HepG2 (cell line): ENCODE measurements around the gene INO80C. TPM values are rescaled to one million over a fixed set of nuclear protein-coding genes. Genes with fewer than 3 reads are reported as not detected.

Source experiments
- ATAC-seq: fragments of 200-7000 bp; cut with Tn5 transposase; 3 replicates; pipeline ENCODE4 v1.9.1; 2020; ENCODE audit warnings: mild to moderate bottlenecking, moderate library complexity
- BruUV-seq: library from RNA; stranded (reverse); fragments of 400-500 nt; replicated peaks from 2 replicates; lab custom pipeline; 2021; lab: Mats Ljungman, UMichigan
- CTCF ChIA-PET: fragments of 300-600 bp; formaldehyde crosslinking; extraction: SDS; loops from one replicate; lab custom pipeline; 2021; ENCODE audit warnings: low total read pairs, inconsistent platforms, low intra/inter-chr PET ratio; lab: Yijun Ruan, JAX
- POLR2A ChIA-PET: fragments of 350-600 bp; sonication (Branson Sonifier 250); formaldehyde crosslinking; loops from one replicate; lab custom pipeline; 2020; ENCODE audit warnings: antibody characterized with exemption, inconsistent platforms; lab: Yijun Ruan, JAX
- DNase-seq: peaks from one replicate; pipeline ENCODE4 v3.0.0-alpha.2; 2015; ENCODE audit warnings: low spot score
- FAIRE-seq: peaks from 3 replicates; lab custom pipeline; 2011; peaks lifted over from hg19 to GRCh38; lab: Jason Lieb, UNC
- H2AFZ ChIP-seq: one replicate; pipeline ENCODE4 v1.6.1; 2011; ENCODE audit warnings: low read length, inconsistent platforms
- H3K27ac ChIP-seq: fragments of 300-600 bp; 3 replicates; pipeline ENCODE4 v1.8.0; 2011; ENCODE audit warnings: mixed run types, mild to moderate bottlenecking, mixed read lengths, low read length, inconsistent platforms; ENCODE audit not compliant: insufficient read depth; ENCODE audit errors: extremely low read length
- H3K27me3 ChIP-seq, 2 experiments: fragments of 200-600 bp in 1 of 2; 2 replicates in 1 of 2; 3 replicates in 1 of 2; pipeline versions ENCODE4 v1.6.0 to v1.8.0; 2011; ENCODE audit warnings: low read length in 2 of 2, mild to moderate bottlenecking in 2 of 2, moderate library complexity in 2 of 2, inconsistent platforms in 1 of 2; ENCODE audit not compliant: insufficient read depth in 2 of 2, control insufficient read depth in 1 of 2
- H3K36me3 ChIP-seq, 2 experiments: fragments of 200-600 bp in 1 of 2; replicated peaks in 1 of 2; 2 replicates in 1 of 2; 3 replicates in 1 of 2; pipeline versions ENCODE4 v1.5.1 to v1.8.0; 2011; ENCODE audit warnings: low read length in 2 of 2, inconsistent platforms in 1 of 2; ENCODE audit not compliant: insufficient read depth in 2 of 2, control insufficient read depth in 1 of 2
- H3K4me1 ChIP-seq: 2 replicates; pipeline ENCODE4 v1.5.1; 2012; ENCODE audit warnings: low read length, inconsistent platforms; ENCODE audit not compliant: insufficient read depth
- H3K4me2 ChIP-seq: 2 replicates; pipeline ENCODE4 v1.6.0; 2011; ENCODE audit warnings: low read depth, low read length, inconsistent platforms
- H3K4me3 ChIP-seq, 3 experiments: fragments of 200-600 bp in 1 of 3; sonication (generic), shearing (Covaris generic) in 1 of 3; replicated peaks in 1 of 3; 2 replicates each; pipeline ENCODE4 v1.5.1; 2011 to 2016; ENCODE audit warnings: low read length in 3 of 3, inconsistent platforms in 2 of 3, low read depth in 2 of 3, mild to moderate bottlenecking in 2 of 3, control low read depth in 1 of 3, mixed read lengths in 1 of 3; ENCODE audit not compliant: insufficient read depth in 1 of 3
- H3K79me2 ChIP-seq: one replicate; pipeline ENCODE4 v1.6.1; 2011; ENCODE audit warnings: low read length, inconsistent platforms; ENCODE audit not compliant: insufficient read depth
- H3K9ac ChIP-seq: 2 replicates; pipeline ENCODE4 v1.6.0; 2011; ENCODE audit warnings: mild to moderate bottlenecking, low read depth, low read length, inconsistent platforms; ENCODE audit not compliant: insufficient read depth
- H3K9me3 ChIP-seq: 2 replicates; pipeline ENCODE4 v1.5.1; 2012; ENCODE audit warnings: mild to moderate bottlenecking, low read length
- H4K20me1 ChIP-seq: 2 replicates; pipeline ENCODE4 v1.6.0; 2011; ENCODE audit warnings: inconsistent platforms, mild to moderate bottlenecking, low read length, moderate library complexity; ENCODE audit not compliant: insufficient read depth
- CCAR2 ChIP-seq: fragments of 200-400 bp; formaldehyde crosslinking; optimal IDR thresholded peaks from 2 replicates; pipeline ENCODE3; 2018; ENCODE audit warnings: low read depth, mild to moderate bottlenecking, low read length, moderate library complexity
- CENPT ChIP-seq: sonication (generic); formaldehyde crosslinking; IDR thresholded peaks from 2 replicates; pipeline ENCODE4 v1.8.0; 2022; ENCODE audit warnings: low read depth, mild to moderate bottlenecking, moderate library complexity, missing genetic modification reagents
- MEIS2 ChIP-seq: sonication (generic); formaldehyde crosslinking; IDR thresholded peaks from 2 replicates; pipeline ENCODE4 v1.9.0; 2021; ENCODE audit warnings: mild to moderate bottlenecking, missing genetic modification reagents
- POLR2AphosphoS2 ChIP-seq: IDR thresholded peaks from 2 replicates; pipeline ENCODE4 v1.6.1; 2011; ENCODE audit warnings: low read depth, low read length, improper control_type of control experiment
- TGIF2 ChIP-seq: IDR thresholded peaks from 2 replicates; pipeline ENCODE4 v1.6.1; 2016; ENCODE audit warnings: control low read depth, missing compliant biosample characterization
- ZFYVE20 ChIP-seq: sonication (generic); formaldehyde crosslinking; IDR thresholded peaks from 2 replicates; pipeline ENCODE4 v1.8.0; 2023; ENCODE audit warnings: low read depth, mild to moderate bottlenecking, moderate library complexity, missing genetic modification reagents, borderline replicate concordance
- ZNF317 ChIP-seq: sonication (generic); formaldehyde crosslinking; IDR thresholded peaks from 2 replicates; pipeline ENCODE4 v1.5.0; 2020; ENCODE audit warnings: mild to moderate bottlenecking, missing genetic modification reagents
- ZNF546 ChIP-seq: sonication (generic); formaldehyde crosslinking; conservative IDR thresholded peaks from 2 replicates; pipeline ENCODE4 v1.8.1; 2023; ENCODE audit warnings: mild to moderate bottlenecking, missing genetic modification reagents
- WGBS: methylation state at CpG from one replicate; pipeline ENCODE4 v1.1.6; 2017; ENCODE audit warnings: low lambda C conversion rate; 5-methylcytosine and 5-hydroxymethylcytosine counted together
- in situ Hi-C: cut with HindIII; loops from 2 replicates; pipeline ENCODE4 v1.10.0; 2017; ENCODE audit warnings: low pct_unique_long_range_greater_than_20kb; ENCODE audit not compliant: extremely low pct_ligation_motif_present
- intact Hi-C: fragments of 100-400 bp; cut with micrococcal nuclease; formaldehyde crosslinking; loops from one replicate; pipeline ENCODE4 v1.10.0; 2022; ENCODE audit not compliant: unreplicated experiment
- polyA plus RNA-seq, 8 experiments: library from polyadenylated mRNA; depleted of rRNA in 3 of 8; stranded (reverse) in 7 of 8; unstranded in 1 of 8; fragments of >200 nt; fragmentation: Illumina TruSeq in 4 of 8; extraction: Trizol in 4 of 8; gene quantifications; 2 replicates each; pipeline versions ENCODE4 v1.2.1 to v1.2.3, GENCODE V29; 2011 to 2016; ENCODE audit warnings: low read depth in 4 of 8, missing spikeins in 1 of 8, mixed read lengths in 1 of 8; ENCODE audit not compliant: insufficient read depth in 1 of 8
- total RNA-seq, 5 experiments: library from RNA; depleted of rRNA; stranded (reverse); fragments of >200 nt; fragmentation: Illumina TruSeq; extraction: Trizol; gene quantifications; 2 replicates each; pipeline ENCODE4 v1.2.3, GENCODE V29; 2016; ENCODE audit warnings: low read depth in 1 of 5

Gene INO80C
- total and polyA plus RNA-seq, 2 of the 13 experiments (the other 11 are each of a cell fraction or from before 2014, with no cell fraction given) = 8.2 to 15.4 TPM

DNA sequence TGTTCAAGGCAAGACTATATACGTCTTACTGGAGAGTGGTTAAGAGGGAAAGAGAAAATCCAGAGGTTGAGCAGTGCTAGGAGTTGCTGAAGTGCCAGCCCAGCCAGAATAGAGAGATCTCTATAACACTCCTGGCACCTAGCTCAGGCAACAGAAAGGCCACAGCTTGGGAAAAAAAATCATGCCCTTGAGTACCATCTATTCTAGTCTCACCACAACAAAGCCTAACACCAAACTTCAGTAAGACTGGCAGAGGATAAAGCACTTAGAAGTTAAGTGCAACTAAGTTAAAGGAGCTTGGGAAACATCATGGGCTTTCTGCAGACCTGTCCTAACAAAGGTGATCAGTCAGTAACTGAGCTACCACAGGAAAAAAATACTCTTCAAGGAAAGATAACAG, 24.2 kb downstream of the INO80C start:
- DNase-seq = no peak
- no peak for TF ChIP-seq ZNF546
- no peak for TF ChIP-seq CCAR2
- TF ChIP-seq ZFYVE20 (CRISPR knock-in tag) = no peak
- TF ChIP-seq, all 625 proteins: peak for 0
- Histone ChIP-seq H3K4me2 (no peak overlapping the region), H3K79me2 (peaks cover 10% of the 10 kb centered on the region), H4K20me1 (no peaks in the 10 kb centered on the region), H2AFZ (no peak overlapping the region), H3K4me3 (no peak overlapping the region), H3K27ac (no peak overlapping the region), H3K9ac (no peak overlapping the region), H3K4me1 (peaks cover 44% of the 10 kb centered on the region), H3K9me3 (no peaks in the 10 kb centered on the region), H3K27me3 (no peaks in the 10 kb centered on the region), H3K36me3 (peaks cover 0 to 2% of the 10 kb centered on the region in 2 experiments; a peak in 2 of 5 replicates)
- ChIA-PET POLR2A (no interaction called here), CTCF (no interaction called here)
- intact Hi-C loops = no loop called here
- in situ Hi-C loops = no loop called here
- BruUV-seq = no TSS peak
- ATAC-seq = no peak
- FAIRE-seq = no peak
- 100% methylated on average over 1 of the region's 1 CpG for WGBS

DNA sequence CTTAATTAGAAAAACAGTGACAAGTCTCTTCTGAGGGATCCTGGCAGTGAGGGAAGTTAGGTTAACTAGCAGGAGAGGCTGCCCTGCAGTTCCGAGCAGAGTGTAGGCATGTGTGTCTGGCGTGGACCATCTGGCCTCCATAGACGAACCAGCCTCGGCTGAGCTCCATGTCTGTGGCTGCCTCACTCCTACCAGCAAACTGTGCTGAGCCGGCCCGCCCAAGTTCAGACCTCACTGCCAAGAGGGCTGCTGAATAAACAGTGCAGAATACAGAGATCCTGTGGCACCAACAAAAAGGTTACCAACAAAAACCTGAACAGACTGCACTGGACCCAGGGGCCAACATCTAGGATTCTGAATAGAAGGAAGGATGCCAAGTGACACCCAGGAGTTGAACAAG, 27.3 kb downstream of the INO80C start:
- H3K27me3 ChIP-seq = no peaks in the 10 kb centered on the region
- no TSS peak for BruUV-seq
- H3K36me3 ChIP-seq = peaks cover 2% of the 10 kb centered on the region in 2 experiments; a peak in 2 of 5 replicates
- intact Hi-C loops = no loop called here
- H3K4me1 ChIP-seq = peaks cover 24% of the 10 kb centered on the region
- ATAC-seq (peak; percentile 33), DNase-seq (no peak), FAIRE-seq (no peak)
- H3K4me3 ChIP-seq = no peak overlapping the region
- H3K4me2 ChIP-seq = no peak overlapping the region
- ChIA-PET CTCF (no interaction called here), POLR2A (interaction anchor here (1.4 to 1.7 kb wide), 2 partner anchors 8 to 27 kb away, joined by 8 read pairs; partner anchors contain the start of gene INO80C)
- no peaks in the 10 kb centered on the region for H4K20me1 ChIP-seq
- whole genome bisulfite sequencing = 81% methylated on average over 5 of the region's 6 CpGs
- H3K27ac ChIP-seq = no peak overlapping the region
- peaks cover 4% of the 10 kb centered on the region for H3K79me2 ChIP-seq
- in situ Hi-C loops = no loop called here
- TF ChIP-seq TGIF2 (no peak), ZNF317 (CRISPR knock-in tag) (no peak), CENPT (CRISPR knock-in tag) (no peak), MEIS2 (CRISPR knock-in tag) (no peak), POLR2AphosphoS2 (no peak)
- no peaks in the 10 kb centered on the region for H3K9me3 ChIP-seq
- H2AFZ ChIP-seq = no peak overlapping the region
- H3K9ac ChIP-seq = no peak overlapping the region
